GM23248 (cell line): ENCODE results near the gene ADAT1.

Experiments
- EZH2 ChIP-seq: fragments of 200-600 bp; sonication (generic); IDR thresholded peaks from 2 replicates; pipeline ENCODE4 v1.6.1; 2018; ENCODE audit warnings: antibody characterized with exemption, mild to moderate bottlenecking; ENCODE audit not compliant: insufficient read depth, poor library complexity, severe bottlenecking
- EZH2phosphoT487 ChIP-seq: fragments of 200-600 bp; sonication (generic); IDR thresholded peaks from 2 replicates; pipeline ENCODE4 v1.6.1; 2018; ENCODE audit warnings: antibody characterized with exemption, moderate library complexity, mild to moderate bottlenecking, low read depth; ENCODE audit not compliant: insufficient read depth

- TF ChIP-seq EZH2phosphoT487 = no peak
- TF ChIP-seq EZH2 = no peak
These were observed 29.0 kb downstream of the ADAT1 start for GRCh38 chr16:75593825-75594820.
